ENCODE results near the gene SCP2.

SCP2 gene

DNA sequence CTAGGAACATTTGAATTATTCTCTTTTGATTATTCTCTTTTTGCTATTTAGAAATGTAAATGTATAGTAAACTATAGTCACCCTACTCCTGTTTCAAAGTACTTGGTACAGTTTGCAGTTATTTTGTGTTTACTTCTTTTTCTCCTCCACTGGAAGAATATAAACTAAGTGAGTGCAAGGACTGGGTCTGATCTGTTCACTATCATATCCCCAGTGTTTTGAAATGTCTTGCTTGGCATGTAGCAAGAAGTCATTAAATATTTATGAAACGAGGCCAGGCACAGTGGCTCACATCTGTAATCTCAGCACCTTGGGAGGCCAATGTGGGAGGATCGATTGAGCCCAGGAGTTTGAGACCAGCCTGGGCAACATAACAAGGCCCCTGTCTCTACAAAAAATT is 99.2 kb downstream of the SCP2 start:
- no peak for DNase-seq (ENCODE audit: extremely low read depth in 1 of 2, low read depth in 1 of 2)

DNA sequence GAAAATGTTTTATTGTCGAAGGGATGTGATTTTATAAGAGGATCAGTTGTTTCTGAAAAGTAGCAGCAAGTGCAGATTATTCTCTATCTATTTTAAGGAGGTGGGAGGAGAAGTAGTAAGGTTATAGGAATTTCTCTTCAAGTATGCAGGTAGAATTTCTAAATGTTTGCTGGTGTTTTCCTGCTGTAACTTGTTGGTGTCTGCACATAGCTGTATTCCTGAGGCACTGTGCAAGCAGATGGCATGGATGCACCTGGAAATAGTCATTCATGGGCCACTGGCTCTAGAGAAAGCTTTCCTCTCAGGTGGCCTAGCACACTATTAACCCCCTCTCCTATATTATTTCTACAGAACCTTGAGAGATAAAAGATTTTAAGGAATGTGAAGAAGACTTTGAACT is 104.7 kb downstream of the SCP2 start:
- DNase-seq (ENCODE audit: extremely low read depth in 1 of 2, low read depth in 1 of 2), result no peak

DNA sequence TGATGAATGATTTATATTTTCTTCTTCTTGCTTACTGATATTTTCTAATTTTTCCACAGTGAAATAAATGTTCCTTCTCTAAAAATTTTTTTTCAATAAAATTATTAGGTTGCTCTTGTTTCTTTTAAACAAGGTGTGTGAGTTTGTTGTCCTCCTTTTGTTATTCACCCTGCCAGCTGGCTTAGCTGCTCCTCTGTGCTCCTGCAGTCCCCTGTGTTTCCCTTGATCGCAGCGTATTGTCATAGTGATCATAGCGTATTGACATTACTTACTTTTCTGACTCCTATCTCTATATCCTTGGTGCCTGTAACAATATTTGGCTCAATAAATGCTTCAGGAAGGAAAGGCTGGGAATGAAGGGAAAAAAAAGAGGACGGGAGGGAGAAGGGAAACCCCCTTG is 110.1 kb downstream of the SCP2 start:
- DNase-seq (ENCODE audit: extremely low read depth in 1 of 2, low read depth in 1 of 2), result no peak

DNA sequence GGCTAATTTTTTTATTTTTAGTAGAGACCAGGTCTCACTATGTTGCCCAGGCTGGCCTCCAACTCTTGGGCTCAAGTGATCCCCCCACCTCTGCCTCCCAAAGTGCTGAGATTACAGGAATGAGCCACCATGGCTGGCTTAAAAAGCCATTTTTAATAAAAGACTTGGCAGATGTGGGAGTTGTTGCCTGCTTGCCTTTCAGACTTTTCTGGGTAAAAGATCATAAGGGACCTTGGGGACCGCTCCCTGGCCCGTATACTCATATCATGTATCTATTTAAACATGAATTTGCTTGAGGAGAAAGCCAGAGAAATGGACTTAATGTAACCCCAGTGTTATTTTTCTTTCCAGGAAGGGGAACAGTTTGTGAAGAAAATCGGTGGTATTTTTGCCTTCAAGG is 111.5 kb downstream of the SCP2 start:
- DNase-seq (ENCODE audit: extremely low read depth in 1 of 2, low read depth in 1 of 2), result no peak

DNA sequence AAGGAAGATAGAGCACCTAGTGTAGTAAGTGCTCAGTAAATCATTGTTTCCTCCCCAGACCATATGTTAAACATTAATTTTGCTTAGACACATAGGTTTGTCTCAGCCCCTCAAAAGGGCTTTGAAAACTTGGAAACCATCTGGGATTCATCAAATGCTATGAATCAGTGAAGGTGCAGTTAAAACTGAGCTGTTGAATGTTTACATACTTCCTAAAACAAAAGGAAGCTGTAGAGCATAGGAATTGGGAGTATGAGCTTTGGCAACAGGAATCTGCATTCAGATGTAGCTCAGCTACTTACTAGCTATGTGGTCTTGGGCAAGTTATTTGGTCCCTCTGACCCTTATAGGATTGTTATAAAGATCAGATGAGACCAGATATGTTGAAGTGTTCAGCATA is 116.2 kb downstream of the SCP2 start:
- no peak for DNase-seq (ENCODE audit: extremely low read depth in 1 of 2, low read depth in 1 of 2)

DNA sequence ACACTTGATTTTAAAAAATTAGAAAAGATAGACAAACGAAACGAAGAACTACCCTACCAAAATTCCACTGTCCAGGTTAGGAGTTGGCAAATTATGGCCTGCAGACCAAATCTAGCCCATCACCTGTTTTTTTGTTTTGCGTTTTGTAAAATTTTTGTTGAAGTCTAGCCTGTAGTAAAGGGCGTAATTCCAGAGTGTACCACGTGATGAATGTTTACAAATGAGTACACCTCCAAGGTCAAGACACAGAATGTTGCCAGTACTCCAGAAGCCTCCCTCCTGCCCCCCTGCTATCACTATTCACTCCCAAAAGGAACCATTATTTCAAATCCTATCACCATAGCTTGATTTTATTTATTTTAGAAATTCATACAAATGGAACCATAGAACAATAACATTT is 117.8 kb downstream of the SCP2 start:
- no peak for DNase-seq (ENCODE audit: extremely low read depth in 1 of 2, low read depth in 1 of 2)

DNA sequence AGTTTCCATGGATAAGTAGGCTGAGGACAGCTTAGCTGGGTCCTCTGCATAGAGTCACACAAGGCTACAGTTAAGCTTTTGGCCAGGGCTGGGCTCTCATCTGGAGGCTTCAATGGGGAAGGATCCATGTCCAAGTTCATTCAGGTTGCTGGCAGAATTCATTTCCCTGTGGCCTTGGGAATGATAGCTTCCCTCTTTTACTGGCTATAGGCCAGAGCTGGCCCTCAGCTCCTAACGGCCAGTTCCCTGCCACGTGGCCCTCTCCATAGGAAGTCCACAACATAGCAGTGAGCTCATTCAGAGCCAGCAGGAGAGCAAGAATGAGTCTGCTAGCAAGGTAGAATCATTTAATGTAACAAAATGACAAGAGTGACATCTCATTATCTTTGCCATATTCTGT is 119.9 kb downstream of the SCP2 start:
- DNase-seq (ENCODE audit: extremely low read depth in 1 of 2, low read depth in 1 of 2), result no peak

DNA sequence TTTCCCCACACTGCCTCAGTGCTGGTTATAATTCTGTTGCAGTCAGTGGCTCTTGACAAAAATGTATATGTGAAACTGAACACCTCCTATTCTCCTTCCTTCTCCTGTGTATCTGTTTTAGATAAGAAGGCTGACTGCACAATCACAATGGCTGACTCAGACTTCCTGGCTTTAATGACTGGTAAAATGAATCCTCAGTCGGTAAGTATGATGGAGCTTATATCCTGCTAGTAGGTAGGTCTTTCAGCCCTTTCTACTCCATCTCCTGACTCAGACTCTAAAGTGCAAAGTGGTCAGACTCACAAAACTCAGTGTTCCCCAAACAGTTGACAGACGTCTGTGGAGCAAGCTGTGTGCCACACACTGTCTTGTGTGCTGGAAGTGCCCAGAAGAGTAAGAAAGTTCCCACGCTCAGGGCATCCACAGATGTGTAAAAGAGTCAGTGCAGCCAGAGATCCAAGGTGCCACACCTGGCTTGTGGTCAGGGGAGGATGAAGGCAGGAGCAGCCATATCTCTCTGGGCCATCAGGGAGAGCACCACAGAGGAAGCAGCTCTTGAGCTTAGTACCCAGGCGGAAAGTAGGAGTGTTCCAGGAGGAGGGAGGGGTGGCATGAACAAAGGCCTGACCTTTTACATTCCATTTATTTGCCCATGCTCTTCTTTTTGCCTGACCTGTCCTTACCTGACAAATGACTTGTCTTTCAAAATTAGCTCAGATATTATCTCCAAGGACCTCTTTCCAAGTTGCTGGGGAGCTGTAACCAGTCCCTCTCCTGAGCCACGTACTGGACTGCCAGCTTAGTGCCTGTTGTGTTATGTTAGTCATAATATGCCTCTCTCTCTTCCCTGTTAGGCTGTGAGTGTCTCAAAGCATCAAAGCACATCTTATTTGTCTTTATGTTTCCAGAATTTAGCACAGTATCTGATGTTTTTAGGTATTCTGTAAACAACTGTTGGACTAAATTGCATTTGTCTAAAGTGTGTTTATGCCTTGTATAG is 121.0 kb downstream of the SCP2 start:
- no peak for DNase-seq (ENCODE audit: extremely low read depth in 1 of 2, low read depth in 1 of 2)

DNA sequence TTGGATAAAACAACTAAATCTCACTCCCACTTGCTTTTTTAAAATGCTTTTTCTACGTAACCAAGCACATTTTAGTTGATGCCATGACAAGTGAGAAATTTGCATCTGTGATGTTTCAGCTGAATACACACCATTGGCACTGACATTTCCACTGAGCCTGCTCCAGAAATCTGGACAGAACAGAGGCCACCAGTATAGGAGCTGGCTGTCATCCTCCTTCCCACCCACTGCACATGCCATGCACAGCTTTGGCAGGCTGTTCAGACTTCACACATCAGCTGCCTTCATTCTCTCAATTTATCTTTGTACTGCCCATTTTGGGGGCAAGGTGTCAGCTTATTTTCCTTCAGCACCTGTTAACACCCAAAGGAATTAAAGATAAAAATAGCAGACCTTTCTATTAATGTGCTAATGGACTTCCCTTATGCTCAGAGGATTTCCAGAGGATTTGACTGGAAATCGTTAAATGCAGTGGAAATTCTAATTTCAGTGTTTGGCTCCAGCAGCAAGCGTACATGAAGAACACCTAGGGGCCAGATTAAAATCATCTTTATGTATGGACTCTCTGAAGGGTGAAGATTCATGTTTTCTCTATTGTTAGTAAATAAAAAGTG is 122.0 kb downstream of the SCP2 start:
- no peak for DNase-seq (ENCODE audit: extremely low read depth in 1 of 2, low read depth in 1 of 2)

DNA sequence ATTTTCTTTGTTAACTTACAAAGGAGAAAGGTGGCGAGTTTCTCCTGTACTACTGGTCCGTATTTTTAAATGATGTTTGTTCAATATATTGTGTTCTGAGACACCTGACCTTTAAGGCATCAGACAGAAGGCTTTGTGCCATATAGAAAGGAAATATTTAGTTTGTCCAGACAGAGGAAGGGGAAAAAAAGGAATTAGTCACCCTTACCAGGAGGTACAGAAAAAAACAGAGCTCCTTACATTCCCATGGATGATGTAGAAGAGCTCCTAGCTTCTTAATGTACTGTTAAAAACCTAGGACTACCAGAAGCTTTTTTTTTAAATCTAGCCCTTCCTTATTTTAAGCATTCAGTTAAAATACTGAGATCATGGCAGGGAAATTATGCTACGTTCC is 122.5 kb downstream of the SCP2 start:
- DNase-seq (ENCODE audit: extremely low read depth in 1 of 2, low read depth in 1 of 2), result no peak

DNA sequence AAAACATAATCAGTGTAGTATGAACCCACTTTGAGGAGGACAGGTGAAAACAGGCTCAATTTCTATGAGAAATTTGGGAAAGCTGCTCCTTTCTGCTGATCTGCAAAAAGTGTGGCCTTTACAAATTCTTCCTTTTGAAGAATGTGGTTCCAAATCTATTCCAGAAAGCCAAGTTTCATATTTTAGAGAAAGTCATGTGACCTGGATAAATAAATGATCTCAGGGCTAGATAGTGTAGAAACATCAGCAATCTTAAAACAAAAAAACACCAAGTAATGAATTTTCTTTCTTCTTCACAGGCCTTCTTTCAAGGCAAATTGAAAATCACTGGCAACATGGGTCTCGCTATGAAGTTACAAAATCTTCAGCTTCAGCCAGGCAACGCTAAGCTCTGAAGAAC is 123.2 kb downstream of the SCP2 start:
- no peak for DNase-seq (ENCODE audit: extremely low read depth in 1 of 2, low read depth in 1 of 2)

DNA sequence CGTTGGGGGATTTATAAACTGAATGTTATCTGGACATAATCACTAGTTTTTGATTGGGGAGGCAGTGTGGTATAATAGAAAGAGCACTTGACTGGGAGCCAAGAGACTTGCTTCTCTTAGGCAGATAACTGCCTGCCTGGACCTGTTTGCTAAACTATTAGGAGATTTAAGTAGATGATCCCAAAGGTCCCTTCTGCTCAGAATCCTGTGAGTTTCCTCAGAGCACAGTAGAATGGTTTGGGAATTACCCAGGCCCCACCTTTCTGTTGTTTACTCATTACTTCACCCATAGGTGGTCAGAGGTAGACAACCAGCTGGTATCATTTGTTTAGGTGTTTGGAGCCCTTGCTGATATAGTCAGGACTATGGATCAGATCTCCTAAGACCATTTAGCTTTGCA is 124.6 kb downstream of the SCP2 start:
- DNase-seq (ENCODE audit: extremely low read depth in 1 of 2, low read depth in 1 of 2), result no peak

DNA sequence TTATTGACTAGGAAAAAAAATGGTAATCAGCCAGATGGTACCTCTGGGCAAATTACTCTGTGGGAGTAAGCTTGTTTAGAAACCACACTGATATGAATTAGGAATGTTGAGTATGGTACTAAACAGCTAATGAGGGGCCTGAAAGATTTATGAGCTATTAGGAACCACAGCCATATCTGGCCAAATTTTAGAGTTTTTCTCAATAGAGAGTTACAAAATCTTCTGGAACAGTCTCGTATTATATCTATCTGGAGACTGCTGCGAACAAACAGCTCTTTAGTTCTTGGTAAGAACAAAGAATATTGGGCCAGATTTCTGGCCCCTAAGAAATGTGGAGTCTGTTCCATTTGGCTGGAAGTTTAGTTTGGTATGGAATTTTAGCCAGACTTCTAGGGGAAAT is 130.1 kb downstream of the SCP2 start:
- DNase-seq (ENCODE audit: extremely low read depth in 1 of 2, low read depth in 1 of 2), result no peak

DNA sequence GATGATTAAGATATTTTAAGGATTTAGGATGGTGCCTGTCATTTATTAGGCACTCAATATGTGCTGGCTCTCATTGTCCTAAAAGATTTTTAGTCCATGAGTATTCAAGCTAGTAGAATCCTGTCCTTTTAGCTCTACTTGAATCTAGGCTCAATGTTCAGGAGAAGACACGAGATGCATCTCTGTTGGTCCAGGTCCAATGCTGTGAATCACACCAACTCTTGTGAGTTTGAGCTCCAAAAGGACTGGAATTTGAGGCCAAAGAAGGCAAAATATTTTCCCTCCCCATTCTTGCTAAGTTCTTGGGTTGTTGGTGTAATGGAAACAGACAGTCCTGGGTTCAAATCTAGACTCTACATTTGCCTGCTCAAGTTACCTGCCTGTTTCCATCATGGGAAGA is 133.5 kb downstream of the SCP2 start:
- DNase-seq (ENCODE audit: extremely low read depth in 1 of 2, low read depth in 1 of 2), result no peak

DNA sequence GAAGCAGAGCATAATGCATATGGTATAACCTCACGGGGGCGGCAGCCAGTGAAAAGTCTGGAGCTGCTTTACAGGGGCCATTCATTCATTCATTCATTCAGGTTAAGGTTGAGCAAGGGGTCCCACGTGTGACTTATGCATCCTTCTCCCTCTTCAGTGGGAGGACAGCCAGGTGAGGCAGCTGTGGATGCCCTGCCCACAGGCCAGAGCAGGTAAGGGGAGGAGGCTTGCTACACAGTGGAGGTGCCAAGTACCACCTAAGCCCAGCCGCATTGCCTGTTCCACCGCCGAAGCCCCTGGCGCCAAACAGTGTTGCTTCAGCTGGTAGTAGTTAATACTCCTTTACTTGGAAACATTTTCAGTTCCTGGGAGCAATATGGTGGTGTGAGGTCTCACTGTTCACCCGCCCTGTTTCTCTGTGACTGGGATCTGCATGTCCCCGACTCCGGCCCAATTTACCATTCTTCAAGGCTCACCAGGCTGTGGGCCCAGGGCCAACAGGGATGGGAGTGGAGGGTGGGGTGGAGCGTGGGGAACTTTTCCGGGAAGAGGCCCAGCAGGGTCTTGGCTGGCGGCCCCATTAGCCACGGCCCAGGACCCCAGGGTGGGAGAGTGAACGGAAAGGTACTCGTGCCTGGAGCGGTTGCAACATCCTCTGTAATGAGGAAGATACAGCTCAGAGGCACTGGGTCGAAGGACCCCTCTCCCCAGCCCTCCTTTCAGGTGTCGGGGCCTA is 134.2 kb downstream of the SCP2 start:
- no peak for DNase-seq (ENCODE audit: extremely low read depth in 1 of 2, low read depth in 1 of 2)

DNA sequence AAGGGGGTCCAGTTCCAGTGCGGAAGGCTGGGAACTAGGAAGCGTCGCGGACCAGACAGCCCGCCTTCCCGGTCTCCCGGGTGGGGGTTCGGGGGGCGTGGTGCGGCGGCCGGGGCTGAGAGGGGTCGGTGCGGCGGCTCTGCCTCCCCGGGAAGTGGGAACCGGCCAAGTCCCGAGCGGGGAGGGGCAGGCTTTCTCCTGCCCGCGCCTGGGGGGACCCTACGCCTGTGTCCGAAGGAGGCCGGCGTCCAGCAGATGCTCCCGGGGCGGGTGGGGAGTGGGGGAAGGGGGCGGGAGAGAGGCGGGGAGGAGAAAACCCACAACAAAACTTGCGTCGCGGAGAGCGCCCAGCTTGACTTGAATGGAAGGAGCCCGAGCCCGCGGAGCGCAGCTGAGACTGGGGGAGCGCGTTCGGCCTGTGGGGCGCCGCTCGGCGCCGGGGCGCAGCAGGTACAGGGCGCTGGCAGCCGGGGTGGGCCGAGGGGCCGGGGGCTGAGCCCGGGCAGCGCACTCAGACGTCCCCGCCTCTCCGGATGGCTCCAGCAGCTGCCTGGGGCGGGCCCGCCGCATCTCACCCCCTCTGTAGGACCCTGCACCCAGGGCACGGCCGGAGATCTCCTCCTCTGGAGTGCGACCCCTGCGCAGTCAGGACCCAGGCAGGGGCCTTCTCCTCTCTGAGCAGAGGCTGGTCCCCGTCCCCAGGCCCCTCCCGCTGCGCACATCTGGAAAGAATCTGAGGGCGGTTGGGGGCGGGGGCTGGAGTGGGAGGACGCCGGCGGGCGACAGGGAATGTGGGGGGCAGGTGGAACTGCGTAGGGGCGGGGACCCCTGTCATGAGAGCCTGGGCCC is 135.0 kb downstream of the SCP2 start, which contains the start of gene PODN:
PODN (plus strand) TSS at position 355 of the 849 bp plus-strand sequence. CDS start 7,643 bp downstream, outside the sequence.
- no peak for DNase-seq (ENCODE audit: extremely low read depth in 1 of 2, low read depth in 1 of 2)

DNA sequence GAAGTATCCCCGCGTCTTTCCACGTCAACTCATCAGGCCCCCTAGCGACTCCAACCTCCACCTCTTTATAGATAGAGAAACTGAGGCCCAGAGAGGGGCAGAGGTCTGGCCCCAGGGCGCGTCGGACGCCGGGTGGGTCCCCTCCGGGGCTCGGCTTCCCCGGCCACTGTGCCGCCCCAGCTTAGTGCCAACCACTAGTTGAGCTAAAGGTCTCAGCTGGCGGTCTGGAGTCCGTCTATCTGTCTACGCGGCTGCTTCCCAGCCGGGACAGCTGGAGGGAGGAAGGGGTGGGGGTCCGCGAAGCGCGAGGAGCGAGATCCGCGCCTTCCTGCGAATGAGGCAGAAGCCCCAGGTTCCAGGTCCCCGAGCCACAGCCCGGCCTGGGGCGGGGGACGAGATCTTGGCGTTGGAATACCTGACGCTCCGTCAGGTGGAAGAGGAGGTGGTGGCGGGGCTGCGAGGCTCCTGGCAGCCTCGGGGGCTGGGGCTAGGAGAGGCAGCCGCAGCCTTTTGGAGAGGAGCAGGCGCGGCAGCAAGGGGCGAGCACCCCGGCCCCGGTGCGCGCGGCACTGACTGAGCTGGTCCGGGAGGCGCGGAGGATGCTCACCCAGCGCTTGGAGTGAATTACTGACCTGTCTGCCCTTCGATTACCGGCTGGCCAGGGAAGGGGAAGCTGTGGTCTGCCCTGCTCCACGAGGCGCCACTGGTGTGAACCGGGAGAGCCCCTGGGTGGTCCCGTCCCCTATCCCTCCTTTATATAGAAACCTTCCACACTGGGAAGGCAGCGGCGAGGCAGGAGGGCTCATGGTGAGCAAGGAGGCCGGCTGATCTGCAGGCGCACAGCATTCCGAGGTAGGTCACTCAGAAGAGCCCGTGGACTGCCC is 135.9 kb downstream of the SCP2 start:
- no peak for DNase-seq (ENCODE audit: extremely low read depth in 1 of 2, low read depth in 1 of 2)

DNA sequence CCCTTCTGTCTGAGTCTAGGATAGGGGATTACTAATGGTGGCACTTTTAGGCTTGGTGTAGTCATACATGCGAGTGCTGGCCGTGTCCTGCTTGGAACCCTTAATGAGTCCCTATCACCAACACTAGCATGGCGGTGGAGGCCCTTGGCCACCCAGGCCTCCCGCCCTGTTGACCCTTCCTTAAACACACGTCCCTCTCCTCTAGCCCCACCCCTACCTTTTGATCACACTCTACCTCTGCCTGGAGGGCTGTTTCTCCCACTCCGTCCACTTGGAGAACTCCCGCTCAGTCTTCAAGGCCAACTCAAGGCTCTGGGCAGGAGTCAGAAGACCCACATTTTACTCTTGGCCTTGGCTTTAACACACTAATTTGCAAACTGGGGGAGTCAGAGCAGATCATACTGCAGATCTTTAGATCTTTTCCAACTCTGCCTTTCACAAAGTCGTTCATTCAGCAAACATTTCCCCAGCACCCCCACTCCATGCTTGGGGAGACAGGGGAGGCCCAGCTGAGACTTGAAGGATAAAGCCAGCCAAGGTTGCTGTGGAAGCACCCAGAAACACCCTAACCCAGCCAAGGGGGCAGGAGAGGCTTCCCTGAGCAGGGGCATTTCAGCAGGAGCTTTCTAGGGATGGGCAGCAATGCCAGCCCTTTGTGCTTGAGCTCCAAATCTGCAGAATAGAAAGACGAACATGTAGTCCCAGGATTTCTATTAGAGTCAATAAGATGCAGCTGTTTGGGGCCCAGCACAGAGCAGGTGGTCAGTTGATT is 136.9 kb downstream of the SCP2 start:
- no peak for DNase-seq (ENCODE audit: extremely low read depth in 1 of 2, low read depth in 1 of 2)

DNA sequence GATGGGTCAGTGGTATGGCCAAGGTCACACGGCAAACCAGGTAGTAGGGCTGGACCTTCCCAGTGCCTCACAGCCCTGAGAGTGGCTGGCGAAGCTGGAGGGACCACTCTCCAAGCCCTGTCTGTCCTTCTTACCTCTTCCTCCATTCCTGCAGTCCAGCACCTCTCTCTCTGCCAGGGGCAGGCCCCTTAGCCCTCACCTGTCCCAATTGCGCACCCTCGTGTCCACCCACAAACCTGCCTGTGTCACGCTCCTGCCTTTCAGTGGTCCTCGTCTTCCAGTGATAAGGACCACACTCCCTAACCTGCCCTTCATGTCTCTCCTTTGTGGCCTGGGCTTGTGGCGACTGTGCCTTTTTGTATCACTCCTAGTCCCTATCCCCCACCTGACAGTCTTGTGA is 138.3 kb downstream of the SCP2 start:
- no peak for DNase-seq (ENCODE audit: extremely low read depth in 1 of 2, low read depth in 1 of 2)

Measured in activated CD8-positive, alpha-beta memory T cell treated with anti-CD3 and anti-CD28 coated beads for 1 hour (primary cell).